GM12878 (cell line): Measurements from ENCODE around the gene PIMREG.

Experiments
- CTCF ChIP-seq, 3 experiments: IDR thresholded peaks in 2 of 3; conservative IDR thresholded peaks in 1 of 3; 2 replicates each; pipeline ENCODE4 v1.5.1; 2011; ENCODE audit warnings: low read depth in 3 of 3, low read length in 3 of 3, mild to moderate bottlenecking in 3 of 3, control low read depth in 2 of 3, moderate library complexity in 2 of 3, inconsistent platforms in 1 of 3, mixed read lengths in 1 of 3; ENCODE audit not compliant: control insufficient read depth in 2 of 3, insufficient read depth in 1 of 3; ENCODE audit errors: extremely low read depth in 1 of 3
- EP300 ChIP-seq, 2 experiments: fragments of 150-350 bp in 1 of 2; IDR thresholded peaks; 2 replicates each; pipeline ENCODE4 v1.6.1; 2011 to 2012; ENCODE audit warnings: low read depth in 2 of 2, low read length in 2 of 2, borderline replicate concordance in 1 of 2, improper control_type of control experiment in 1 of 2, inconsistent platforms in 1 of 2; ENCODE audit not compliant: control insufficient read depth in 1 of 2
- GABPA ChIP-seq: IDR thresholded peaks from 2 replicates; pipeline ENCODE4 v1.6.1; 2014; ENCODE audit warnings: antibody characterized with exemption, low read depth, mild to moderate bottlenecking, inconsistent platforms
- JUND ChIP-seq: IDR thresholded peaks from 2 replicates; pipeline ENCODE4 v1.6.1; 2012; ENCODE audit warnings: low read depth, mild to moderate bottlenecking, low read length, improper control_type of control experiment, moderate library complexity
- MAX ChIP-seq: IDR thresholded peaks from 2 replicates; pipeline ENCODE4 v1.6.1; 2012; ENCODE audit warnings: low read depth, low read length, improper control_type of control experiment
- MXI1 ChIP-seq: fragments of 150-350 bp; IDR thresholded peaks from 2 replicates; pipeline ENCODE4 v1.6.1; 2011; ENCODE audit warnings: low read depth, mild to moderate bottlenecking, inconsistent platforms, low read length, improper control_type of control experiment
- POLR2A ChIP-seq: IDR thresholded peaks from 2 replicates; pipeline ENCODE4 v1.6.1; 2011; ENCODE audit warnings: low read depth, mild to moderate bottlenecking, low read length
- POLR2AphosphoS5 ChIP-seq: IDR thresholded peaks from 2 replicates; pipeline ENCODE4 v1.6.1; 2011; ENCODE audit warnings: mild to moderate bottlenecking, low read length, inconsistent platforms
- RAD21 ChIP-seq: IDR thresholded peaks from 2 replicates; pipeline ENCODE4 v1.6.1; 2011; ENCODE audit warnings: mild to moderate bottlenecking, low read depth, low read length, moderate library complexity; ENCODE audit not compliant: insufficient read depth
- RFX5 ChIP-seq: IDR thresholded peaks from 2 replicates; pipeline ENCODE4 v1.6.1; 2011; ENCODE audit warnings: low read depth, low read length, improper control_type of control experiment
- ZBTB40 ChIP-seq: fragments of 450-650 bp; IDR thresholded peaks from 2 replicates; pipeline ENCODE4 v1.6.1; 2016; ENCODE audit warnings: mild to moderate bottlenecking, moderate library complexity, borderline replicate concordance

- TF ChIP-seq CTCF (IDR thresholded peaks at IDR 0.05 in 2 of 3, conservative IDR thresholded peaks at IDR 0.05 in 1 of 3; ENCODE audit: control insufficient read depth in 2 of 3, extremely low read depth in 1 of 3, insufficient read depth in 1 of 3, low read depth in 3 of 3, low read length in 3 of 3) = no peak
- no peak for TF ChIP-seq POLR2AphosphoS5
- TF ChIP-seq JUND = no peak
- TF ChIP-seq RFX5 = no peak
- TF ChIP-seq POLR2A = no peak
- TF ChIP-seq GABPA = no peak
- TF ChIP-seq EP300 (IDR thresholded peaks at IDR 0.05; ENCODE audit: borderline replicate concordance in 1 of 2, control insufficient read depth in 1 of 2, low read depth in 2 of 2, low read length in 2 of 2) = no peak
- TF ChIP-seq MAX = no peak
- no peak for TF ChIP-seq ZBTB40
- no peak for TF ChIP-seq RAD21
- TF ChIP-seq MXI1 = no peak
Observed at GRCh38 chr17:6471531-6472465, 27.5 kb downstream of the PIMREG start.
